SK-N-SH (cell line): Measurements from ENCODE around the gene ROBO1. TPM values are rescaled to one million over a fixed set of nuclear protein-coding genes. Genes with fewer than 3 reads are reported as not detected.

Source experiments
- CTCF ChIA-PET: fragments of 300-600, 350-600 bp; formaldehyde crosslinking; extraction: SDS; loops from one replicate; lab custom pipeline; 2021; lab: Yijun Ruan, JAX
- POLR2A ChIA-PET: fragments of 350-600 bp; sonication (Branson Sonifier 250); formaldehyde crosslinking; extraction: SDS; loops from one replicate; lab custom pipeline; 2020; ENCODE audit warnings: antibody characterized with exemption, inconsistent platforms; lab: Yijun Ruan, JAX
- DNase-seq: peaks from one replicate; pipeline ENCODE4 v3.0.0; 2012
- H2AFZ ChIP-seq: fragments of 200-600 bp; sonication (generic); 2 replicates; pipeline ENCODE4 v1.8.1; 2016; ENCODE audit warnings: antibody characterized with exemption, mild to moderate bottlenecking, low read depth
- H3F3A ChIP-seq: fragments of 200-600 bp; sonication (generic); replicated peaks from 2 replicates; pipeline ENCODE3; 2016; ENCODE audit warnings: antibody characterized with exemption, mild to moderate bottlenecking; ENCODE audit not compliant: insufficient read depth
- H3K27ac ChIP-seq, 2 experiments: fragments of 200-500 bp in 1 of 2; fragments of 200-600 bp in 1 of 2; sonication (Bioruptor generic) in 1 of 2; sonication (generic), shearing (Covaris generic) in 1 of 2; 2 replicates each; pipeline versions ENCODE4 v1.5.1 to v1.6.1; 2014 to 2016; ENCODE audit warnings: low read depth in 2 of 2, inconsistent platforms in 1 of 2, low read length in 1 of 2, mild to moderate bottlenecking in 1 of 2, mixed read lengths in 1 of 2
- H3K27me3 ChIP-seq: fragments of 200-600 bp; sonication (generic), shearing (Covaris generic); 2 replicates; pipeline ENCODE4 v1.6.1; 2016; ENCODE audit warnings: mixed run types; ENCODE audit not compliant: insufficient read depth
- H3K36me3 ChIP-seq, 2 experiments: fragments of 200-500 bp in 1 of 2; fragments of 200-600 bp in 1 of 2; sonication (Bioruptor generic) in 1 of 2; sonication (generic) in 1 of 2; replicated peaks in 1 of 2; 2 replicates each; pipeline versions ENCODE3 to v1.5.1; 2014 to 2016; ENCODE audit warnings: low read length in 1 of 2, mild to moderate bottlenecking in 1 of 2; ENCODE audit not compliant: insufficient read depth in 2 of 2, control insufficient read depth in 1 of 2
- H3K4me1 ChIP-seq, 2 experiments: fragments of 200-500 bp in 1 of 2; fragments of 200-600 bp in 1 of 2; sonication (Bioruptor generic) in 1 of 2; sonication (generic), shearing (Covaris generic) in 1 of 2; 2 replicates each; pipeline versions ENCODE4 v1.5.1 to v1.6.1; 2014 to 2016; ENCODE audit warnings: low read depth in 1 of 2, low read length in 1 of 2, mixed run types in 1 of 2; ENCODE audit not compliant: insufficient read depth in 2 of 2, control insufficient read depth in 1 of 2
- H3K4me2 ChIP-seq: fragments of 200-600 bp; sonication (generic), shearing (Covaris generic); 2 replicates; pipeline ENCODE4 v1.6.1; 2017; ENCODE audit warnings: mixed run types
- H3K4me3 ChIP-seq, 2 experiments: fragments of 200-500 bp in 1 of 2; fragments of 200-600 bp in 1 of 2; sonication (Bioruptor generic) in 1 of 2; sonication (generic), shearing (Covaris generic) in 1 of 2; 2 replicates each; pipeline versions ENCODE4 v1.5.1 to v1.8.1; 2014 to 2016; ENCODE audit warnings: low read depth in 2 of 2, inconsistent platforms in 1 of 2, low read length in 1 of 2, mild to moderate bottlenecking in 1 of 2, mixed read lengths in 1 of 2, moderate library complexity in 1 of 2
- H3K79me2 ChIP-seq: fragments of 200-600 bp; sonication (generic); 2 replicates; pipeline ENCODE4 v1.8.1; 2017; ENCODE audit warnings: mild to moderate bottlenecking; ENCODE audit not compliant: insufficient read depth
- H3K9ac ChIP-seq: fragments of 200-600 bp; sonication (generic); 2 replicates; pipeline ENCODE4 v1.6.1; 2017; ENCODE audit warnings: mixed run types
- H3K9me2 ChIP-seq: fragments of 200-600 bp; sonication (generic); 2 replicates; pipeline ENCODE4 v1.6.1; 2017; ENCODE audit warnings: mixed run types
- H3K9me3 ChIP-seq: fragments of 200-600 bp; sonication (generic); 2 replicates; pipeline ENCODE4 v1.6.1; 2017; ENCODE audit warnings: mixed run types, mild to moderate bottlenecking, moderate library complexity
- H4K20me1 ChIP-seq: fragments of 200-600 bp; sonication (generic); 2 replicates; pipeline ENCODE4 v1.6.1; 2017; ENCODE audit warnings: mild to moderate bottlenecking, mixed run types; ENCODE audit not compliant: insufficient read depth
- CHD2 ChIP-seq: fragments of 150-350 bp; IDR thresholded peaks from 2 replicates; pipeline ENCODE4 v1.6.1; 2018; ENCODE audit warnings: low read length; ENCODE audit not compliant: partially characterized antibody
- ELF1 ChIP-seq: IDR thresholded peaks from 2 replicates; pipeline ENCODE4 v1.4.0; 2012
- EZH2phosphoT487 ChIP-seq: fragments of 200-600 bp; sonication (generic); IDR thresholded peaks from 2 replicates; pipeline ENCODE4 v1.6.1; 2017; ENCODE audit warnings: low read depth, mixed run types, mild to moderate bottlenecking, antibody characterized with exemption, moderate library complexity, borderline replicate concordance
- FOXJ3 ChIP-seq: sonication (generic); formaldehyde crosslinking; IDR thresholded peaks from 2 replicates; pipeline ENCODE4 v1.5.1; 2020; ENCODE audit warnings: mild to moderate bottlenecking, missing genetic modification reagents
- GATA2 ChIP-seq: sonication (generic); formaldehyde crosslinking; IDR thresholded peaks from 2 replicates; pipeline ENCODE4 v1.5.0; 2020; ENCODE audit warnings: mild to moderate bottlenecking, missing genetic modification reagents
- IRF3 ChIP-seq: fragments of 150-350 bp; IDR thresholded peaks from 2 replicates; pipeline ENCODE4 v1.6.1; 2016; ENCODE audit warnings: mild to moderate bottlenecking, low read depth, low read length
- JUND ChIP-seq: IDR thresholded peaks from 2 replicates; pipeline ENCODE4 v1.4.0; 2012
- MAX ChIP-seq: IDR thresholded peaks from 2 replicates; pipeline ENCODE4 v1.4.0; 2012; ENCODE audit warnings: low read depth
- POLR2AphosphoS5 ChIP-seq: IDR thresholded peaks from 2 replicates; pipeline ENCODE4 v1.6.1; 2012; ENCODE audit warnings: low read depth, low read length
- RCOR1 ChIP-seq: fragments of 150-350 bp; IDR thresholded peaks from 2 replicates; pipeline ENCODE4 v1.6.1; 2017; ENCODE audit warnings: antibody characterized with exemption, low read length
- REST ChIP-seq: IDR thresholded peaks from 2 replicates; pipeline ENCODE4 v1.6.1; 2012; ENCODE audit warnings: mild to moderate bottlenecking, low read depth, low read length, moderate library complexity
- RXRA ChIP-seq: IDR thresholded peaks from 2 replicates; pipeline ENCODE4 v1.4.0; 2012; ENCODE audit warnings: low read depth, mild to moderate bottlenecking, borderline replicate concordance
- SIN3A ChIP-seq: IDR thresholded peaks from 2 replicates; pipeline ENCODE4 v1.6.1; 2012; ENCODE audit warnings: low read depth, mild to moderate bottlenecking, low read length, moderate library complexity, borderline replicate concordance
- USF1 ChIP-seq: IDR thresholded peaks from 2 replicates; pipeline ENCODE4 v1.4.0; 2012; ENCODE audit warnings: low read depth, borderline replicate concordance
- YY1 ChIP-seq: IDR thresholded peaks from 2 replicates; pipeline ENCODE4 v1.4.0; 2012; ENCODE audit warnings: low read depth, mild to moderate bottlenecking
- ZBTB33 ChIP-seq: IDR thresholded peaks from 2 replicates; pipeline ENCODE4 v1.4.0; 2012; ENCODE audit warnings: low read depth, borderline replicate concordance
- WGBS: methylation state at CpG from one replicate; pipeline ENCODE4 v1.1.6; 2017; ENCODE audit warnings: low lambda C conversion rate; 5-methylcytosine and 5-hydroxymethylcytosine counted together
- polyA plus RNA-seq, 3 experiments: library from polyadenylated mRNA; depleted of rRNA; stranded (reverse); fragments of >200 nt; gene quantifications; 2 replicates each; pipeline ENCODE4 v1.2.3, GENCODE V29; 2012

The ROBO1 gene
- polyA plus RNA-seq, 1 of the 3 experiments (the other 2 are of a cell fraction) = 22.7 TPM

- TF ChIP-seq IRF3 (no peak), FOXJ3 (CRISPR knock-in tag) (no peak), GATA2 (no peak), YY1 (no peak), REST (no peak), MAX (no peak), USF1 (no peak), ELF1 (no peak), CHD2 (no peak), ZBTB33 (no peak)
Measured at GRCh38 chr3:78992400-78992799, 775.4 kb downstream of the ROBO1 start (continued).

GRCh38 chr3:78991656-78992055 is 776.1 kb downstream of the ROBO1 start:
- ChIA-PET CTCF (interaction anchor here (1.7 kb wide), 1 partner anchor 11 kb away, joined by 3 read pairs; no protein-coding TSS in a partner anchor), POLR2A (no interaction called here)
- Histone ChIP-seq H4K20me1 (no peaks in the 10 kb centered on the region), H2AFZ (no peak overlapping the region), H3K79me2 (peaks cover 61% of the 10 kb centered on the region), H3K9me3 (peaks cover 15% of the 10 kb centered on the region; the same call in 1 of the 2 replicates), H3K27ac (no peak overlapping the region), H3K4me1 (peaks cover 0 to 18% of the 10 kb centered on the region in 2 experiments; a peak in 2 of 4 replicates), H3K27me3 (no peaks in the 10 kb centered on the region), H3K36me3 (peaks cover 0 to 8% of the 10 kb centered on the region in 2 experiments), H3K4me2 (no peak overlapping the region), H3F3A (peaks cover 3% of the 10 kb centered on the region), H3K9ac (no peak overlapping the region), H3K4me3 (no peak overlapping the region), H3K9me2 (no peaks in the 10 kb centered on the region)
- no peak for DNase-seq
- WGBS = 95% methylated on average over 2 of the region's 2 CpGs
- no peak for TF ChIP-seq POLR2AphosphoS5
- TF ChIP-seq FOXJ3 (CRISPR knock-in tag) = no peak
- no peak for TF ChIP-seq GATA2
- TF ChIP-seq REST = no peak
- no peak for TF ChIP-seq CHD2
- no peak for TF ChIP-seq EZH2phosphoT487
- TF ChIP-seq ZBTB33 = no peak
- no peak for TF ChIP-seq RXRA
- TF ChIP-seq SIN3A = no peak
- no peak for TF ChIP-seq RCOR1
- no peak for TF ChIP-seq JUND
